OCI-M2 (cell line): ENCODE results near the gene GBGT1.
"Not testable (repeated sequence)": the region's sequence is repeated elsewhere in the genome, so short reads cannot be mapped to it uniquely, and the experiment has no call there.

Source experiments
- DNase-seq: peaks from one replicate; lab custom pipeline; 2025; ENCODE audit not compliant: unreplicated experiment; lab: John Stamatoyannopoulos, UW

Gene GBGT1

DNA sequence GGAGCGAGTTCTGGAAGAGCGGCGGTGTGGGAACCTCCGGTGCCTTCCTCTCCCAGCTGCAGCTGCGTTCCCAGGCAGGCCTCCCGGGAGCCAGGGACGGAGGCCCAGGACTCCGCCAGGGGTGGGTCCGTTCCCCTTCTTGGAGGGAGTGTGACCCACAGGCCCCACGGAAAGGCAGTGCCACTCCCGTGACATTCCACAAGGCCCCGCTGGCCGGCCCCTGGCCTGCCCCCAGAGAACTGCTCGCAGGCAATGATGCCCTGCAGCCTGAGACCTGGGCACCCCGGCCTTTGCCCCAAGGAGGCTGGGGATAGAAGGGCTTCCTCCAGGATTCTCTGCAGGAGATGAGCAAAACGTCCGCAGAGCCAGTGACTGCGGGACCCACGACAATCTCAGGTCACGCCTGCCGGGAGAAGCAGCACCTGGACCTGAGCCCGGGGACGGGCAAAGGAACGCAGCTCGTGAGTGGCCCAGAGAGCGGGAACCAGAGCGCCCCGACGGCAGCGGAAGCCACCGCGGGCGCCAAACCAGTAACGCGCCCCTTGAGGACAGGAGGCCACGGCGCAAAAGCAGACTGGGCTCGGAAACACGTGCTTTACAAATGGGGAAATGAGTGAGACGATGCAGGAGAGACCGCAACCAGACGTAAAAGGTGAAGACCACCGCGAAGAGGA, 36.1 kb upstream of the GBGT1 start:
- no peak for DNase-seq

DNA sequence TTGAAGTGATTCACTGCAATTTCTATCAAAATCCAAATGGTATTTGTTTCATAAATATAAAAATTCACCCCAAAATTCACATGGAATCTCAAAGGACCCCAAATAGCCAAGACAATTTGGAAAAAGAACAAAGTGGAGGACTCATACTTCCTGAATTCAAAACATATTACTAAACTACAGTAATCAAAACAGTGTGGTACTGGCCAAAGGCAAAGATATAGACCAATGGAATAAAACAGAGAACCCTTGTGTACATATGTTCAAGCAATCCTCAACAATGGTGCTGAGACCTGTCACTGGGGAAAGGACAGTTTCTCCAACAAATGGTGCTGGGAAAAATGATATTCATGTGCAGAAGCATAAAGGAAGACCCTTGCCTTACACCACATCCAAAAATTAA, 31.3 kb upstream of the GBGT1 start:
- no peak for DNase-seq

- DNase-seq = no peak
Observed at GRCh38 chr9:133194597-133194996, 30.9 kb upstream of the GBGT1 start.

DNA sequence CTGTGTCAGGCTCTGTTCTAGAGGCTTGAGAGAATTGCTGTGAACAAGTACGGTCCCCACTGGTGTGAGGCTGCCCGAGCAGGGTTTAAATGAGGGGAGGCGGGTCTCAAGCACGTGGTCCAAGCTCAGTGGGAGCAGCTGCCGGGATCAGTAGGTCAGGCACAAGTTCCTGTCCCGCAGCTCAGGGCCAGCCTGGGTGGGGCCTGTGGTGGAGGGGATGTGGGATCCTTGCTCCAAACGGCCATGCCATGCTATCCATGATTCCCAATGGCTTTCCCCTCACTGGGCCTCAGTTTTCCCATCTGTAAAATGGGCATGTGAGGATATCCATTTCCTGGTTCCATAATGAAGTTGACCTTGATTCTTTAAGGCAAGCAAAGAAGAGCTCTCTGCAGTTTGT, 28.3 kb upstream of the GBGT1 start:
- DNase-seq = no peak

DNA sequence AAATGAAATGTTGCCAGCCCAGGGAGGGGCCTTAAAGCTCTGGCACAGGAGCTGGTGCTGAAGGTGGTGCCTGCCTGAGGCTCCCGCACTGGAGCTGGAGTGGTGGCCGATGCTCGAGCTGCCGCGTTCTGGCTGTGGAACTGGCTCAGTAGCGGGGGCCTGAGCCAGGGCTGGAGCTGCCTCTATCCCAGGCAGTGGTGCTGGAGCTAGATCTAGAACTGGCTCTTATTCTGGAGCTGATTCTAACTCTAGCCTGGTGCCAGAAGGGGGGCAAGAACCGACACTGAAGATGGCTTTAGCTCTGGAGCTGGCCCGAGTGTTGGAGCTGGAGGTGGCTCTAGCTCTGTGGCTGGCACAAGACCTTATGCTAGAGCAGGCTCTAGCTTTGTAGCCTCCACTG, 26.1 kb upstream of the GBGT1 start:
- no peak for DNase-seq

GRCh38 chr9:133188843-133189180, 25.1 kb upstream of the GBGT1 start:
- DNase-seq = no peak

DNA sequence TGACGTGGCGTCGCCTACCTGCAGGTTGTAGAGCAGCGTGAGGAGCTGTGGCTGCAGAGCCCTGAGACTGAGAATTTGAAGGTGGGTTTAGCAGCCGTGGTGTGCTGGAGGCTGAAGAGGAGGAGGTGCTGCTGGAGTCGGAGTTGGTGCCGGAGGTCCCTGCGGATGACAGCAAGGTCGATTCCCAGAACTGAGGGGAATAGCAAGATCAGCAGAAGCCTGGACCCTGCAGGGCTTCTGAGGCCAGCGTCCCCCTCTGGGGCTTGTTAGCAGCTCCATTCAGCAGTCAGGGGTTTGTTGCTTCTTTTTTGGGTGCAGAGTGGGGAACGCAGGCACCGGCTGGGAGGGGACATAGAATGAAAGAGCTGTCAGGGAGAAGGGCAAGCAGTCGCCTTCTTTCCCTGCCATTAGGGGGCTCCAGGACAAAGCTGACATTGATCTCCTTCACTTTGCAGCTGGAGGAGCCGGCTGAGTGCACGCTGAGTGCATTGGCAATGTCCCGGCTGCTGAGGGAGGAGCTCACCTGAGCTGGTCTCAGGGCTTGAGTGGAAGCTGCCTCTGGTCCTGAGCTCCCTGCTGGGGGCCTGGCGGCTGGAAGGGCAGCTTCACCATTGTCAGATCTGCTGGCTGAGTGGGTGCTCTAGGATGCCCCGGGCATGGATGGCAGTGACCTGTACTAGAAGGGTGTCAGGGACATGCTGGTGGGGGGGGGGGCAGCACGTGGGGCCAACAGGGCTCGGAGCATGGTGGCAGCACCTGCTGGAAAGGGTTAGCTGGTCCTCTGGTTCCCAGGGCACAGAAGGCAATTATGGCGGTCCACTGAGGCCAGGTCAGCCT, 24.5 kb upstream of the GBGT1 start:
- DNase-seq = no peak

DNA sequence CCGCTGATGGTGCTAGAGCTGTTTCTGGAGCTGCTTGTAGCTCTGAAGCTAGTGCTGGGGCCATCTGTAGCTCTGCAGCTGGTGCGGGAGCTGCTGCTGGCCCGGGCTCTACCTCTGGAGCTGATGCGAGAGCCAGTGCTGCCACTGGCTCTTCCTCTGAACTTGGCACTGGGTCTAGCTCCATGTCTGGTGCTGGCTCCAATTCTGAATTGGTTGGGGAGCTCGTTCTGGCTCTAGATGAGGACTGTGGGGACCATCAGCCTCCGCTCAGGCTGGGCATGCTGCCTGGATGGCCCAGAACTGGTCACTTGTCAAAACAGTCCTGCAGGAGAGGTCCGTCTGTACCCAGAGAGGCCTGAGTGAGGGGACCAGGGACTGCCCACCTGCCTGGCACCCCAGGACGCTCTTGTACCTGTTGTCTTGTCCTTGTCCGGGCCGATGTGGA, 23.9 kb upstream of the GBGT1 start:
- no peak for DNase-seq

- DNase-seq = no peak
Observed at GRCh38 chr9:133186736-133187135, 23.0 kb upstream of the GBGT1 start.

GRCh38 chr9:133184971-133185370, 21.3 kb upstream of the GBGT1 start:
- no peak for DNase-seq

DNA sequence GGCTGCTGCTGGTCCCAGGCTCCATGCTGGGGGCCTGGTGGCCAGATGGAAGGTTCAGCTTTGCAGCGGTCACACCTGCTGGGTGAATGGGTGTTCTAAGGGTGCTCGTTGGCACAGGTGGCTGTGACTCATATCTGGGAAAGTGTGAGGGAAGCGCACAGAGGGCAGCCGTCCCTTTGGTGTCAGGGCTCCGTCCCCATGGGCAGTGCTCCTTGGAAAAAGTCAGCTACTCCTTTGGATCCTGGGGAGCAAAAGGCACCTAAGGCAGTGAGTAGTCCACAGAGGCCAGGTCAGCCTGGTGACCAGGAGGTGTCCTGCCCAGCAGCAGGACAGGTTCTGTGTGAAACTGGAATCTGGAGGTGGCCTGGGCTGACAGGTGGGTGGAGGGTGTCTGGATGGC, 18.4 kb upstream of the GBGT1 start:
- no peak for DNase-seq

- no peak for DNase-seq
Observed at GRCh38 chr9:133181561-133181960, 17.8 kb upstream of the GBGT1 start.

- DNase-seq = no peak
Observed at GRCh38 chr9:133180953-133181352, 17.2 kb upstream of the GBGT1 start.

DNA sequence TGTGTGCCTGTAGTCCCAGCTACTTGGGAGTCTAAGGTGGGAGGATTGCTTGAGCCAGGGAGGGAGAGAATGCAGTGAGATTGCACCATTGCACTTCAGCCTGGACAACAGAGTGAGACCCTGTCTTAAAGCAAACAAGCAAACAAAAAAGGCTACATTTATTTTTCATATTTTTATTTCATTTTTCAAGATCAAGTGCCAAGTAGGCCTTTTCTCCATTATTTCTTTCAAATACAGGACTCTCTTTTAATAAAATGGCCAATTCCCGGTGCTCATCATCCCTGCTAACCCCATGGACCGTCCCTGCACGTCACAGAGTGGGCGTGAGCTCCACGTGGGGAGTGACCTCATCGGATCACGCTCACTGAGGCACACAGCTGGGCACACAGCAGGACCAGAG, 9.3 kb upstream of the GBGT1 start:
- no peak for DNase-seq

- DNase-seq = no peak
Observed at GRCh38 chr9:133171161-133171961, 7.6 kb upstream of the GBGT1 start.

DNA sequence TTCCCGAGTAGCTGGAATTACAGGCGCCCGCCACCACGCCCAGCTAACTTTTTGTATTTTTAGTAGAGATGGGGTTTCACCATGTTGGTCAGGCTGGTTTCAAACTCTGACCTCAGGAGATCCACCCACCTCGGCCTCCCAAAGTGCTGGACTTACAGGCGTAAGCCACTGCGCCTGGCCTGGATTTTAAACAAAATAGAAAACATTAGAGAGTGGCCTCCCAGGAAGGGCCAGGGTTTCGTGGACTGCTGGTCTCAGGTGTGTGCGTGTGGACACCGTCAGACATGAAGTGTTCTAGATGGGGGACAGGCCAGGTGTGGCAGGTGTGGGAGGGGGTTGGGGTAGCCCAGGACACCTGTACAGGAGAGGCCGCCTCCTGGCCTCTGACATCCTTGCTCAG, 7.0 kb upstream of the GBGT1 start:
- DNase-seq = no peak

GRCh38 chr9:133169687-133170086, 6.0 kb upstream of the GBGT1 start:
- DNase-seq = not testable (repeated sequence)

GRCh38 chr9:133169102-133169501, 5.4 kb upstream of the GBGT1 start:
- no peak for DNase-seq

DNA sequence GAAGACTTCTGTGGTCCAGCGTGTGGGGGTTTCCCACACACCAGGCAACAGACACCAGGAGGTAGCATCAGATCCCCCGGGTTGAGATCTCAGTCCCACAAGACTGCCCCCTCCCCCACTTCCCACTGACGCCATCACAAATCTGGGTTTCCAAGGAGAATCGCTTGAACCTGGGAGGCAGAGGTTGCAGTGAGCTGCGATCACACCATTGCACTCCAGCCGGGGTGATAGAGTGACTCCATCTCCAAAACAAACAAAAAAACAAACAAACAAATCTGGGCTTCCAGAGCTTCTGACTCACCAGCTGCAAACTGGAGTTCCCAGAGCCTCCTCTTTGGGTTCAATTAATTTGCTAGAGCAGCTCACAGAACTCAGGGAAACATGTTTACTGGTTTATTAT, 4.7 kb upstream of the GBGT1 start:
- DNase-seq = no peak

- no peak for DNase-seq
Observed at GRCh38 chr9:133167769-133168168, 4.1 kb upstream of the GBGT1 start.

DNA sequence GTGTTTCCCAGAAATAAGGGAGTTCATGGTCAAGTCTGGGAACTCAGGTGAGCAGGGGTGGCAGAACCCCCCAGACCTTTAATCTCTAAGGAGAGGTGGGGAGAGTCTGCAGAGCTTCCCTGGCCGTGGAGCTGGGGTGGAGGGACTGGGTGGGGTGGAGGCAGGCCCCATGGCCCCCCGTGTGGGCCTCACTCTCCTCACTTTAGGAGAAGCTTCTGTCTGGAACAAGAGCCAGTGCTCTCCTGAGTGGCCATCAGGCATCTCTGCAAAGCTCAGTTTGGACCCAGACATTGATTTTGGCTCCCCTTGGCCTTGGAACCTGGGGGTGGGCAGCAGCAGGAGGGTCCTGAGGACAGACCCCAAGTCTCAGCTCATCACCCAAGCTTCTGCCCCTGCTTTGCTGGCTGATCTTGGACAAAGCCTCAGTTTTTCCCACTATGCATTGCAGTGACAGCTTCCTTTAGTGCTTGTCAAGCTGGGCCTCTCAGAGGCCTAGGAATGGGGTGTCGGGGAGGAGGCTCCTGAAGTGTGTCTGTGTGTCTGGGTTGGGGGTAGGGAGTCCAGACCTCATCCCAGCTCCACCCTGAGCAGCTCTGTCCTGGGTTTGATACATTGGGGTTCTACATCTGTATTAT, 3.5 kb upstream of the GBGT1 start:
- no peak for DNase-seq
